ENCODE data around the gene SERPINB1.

The SERPINB1 gene

DNA sequence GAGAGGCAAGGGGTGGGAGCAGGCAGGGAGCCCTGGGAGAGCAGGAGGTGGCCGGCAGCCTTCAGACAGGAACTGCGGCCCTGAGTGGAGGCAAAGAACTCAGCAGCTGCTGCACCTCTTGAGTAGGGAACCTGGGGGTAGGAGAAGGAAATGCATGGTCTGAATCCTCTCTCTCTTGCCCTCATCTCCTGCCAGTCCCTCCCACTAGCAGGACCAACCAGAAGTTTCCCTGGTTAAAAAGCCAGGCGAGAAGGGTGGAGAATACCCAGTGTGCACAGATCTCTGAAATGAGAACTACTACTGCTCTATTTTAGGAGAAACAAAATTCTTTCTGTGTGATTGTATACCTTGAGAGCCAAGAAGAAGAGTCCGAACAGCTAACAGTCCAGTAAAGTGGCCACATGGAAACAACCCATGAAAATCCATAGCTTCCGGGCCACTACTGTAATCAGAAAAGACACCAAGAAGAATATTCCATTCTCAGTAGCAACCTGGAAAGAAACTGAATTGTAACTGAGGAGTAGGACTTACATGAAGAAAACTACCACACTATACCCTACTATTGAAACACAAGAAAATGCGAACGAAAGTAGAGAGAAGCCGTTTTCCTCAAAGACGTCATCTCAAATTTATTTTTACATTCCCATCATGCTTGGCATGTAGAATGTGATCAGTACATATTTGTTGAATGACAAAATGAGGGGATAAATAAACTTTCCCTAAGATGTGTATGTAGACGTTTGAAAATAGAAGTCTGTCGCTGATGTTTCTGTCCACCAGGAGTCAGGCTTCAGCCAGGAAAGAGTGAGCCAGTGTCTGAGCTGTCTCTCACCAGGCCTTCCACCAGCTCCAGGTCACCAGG, 50.8 kb downstream of the SERPINB1 start:
- DNase-seq, result peak; percentile 79

DNA sequence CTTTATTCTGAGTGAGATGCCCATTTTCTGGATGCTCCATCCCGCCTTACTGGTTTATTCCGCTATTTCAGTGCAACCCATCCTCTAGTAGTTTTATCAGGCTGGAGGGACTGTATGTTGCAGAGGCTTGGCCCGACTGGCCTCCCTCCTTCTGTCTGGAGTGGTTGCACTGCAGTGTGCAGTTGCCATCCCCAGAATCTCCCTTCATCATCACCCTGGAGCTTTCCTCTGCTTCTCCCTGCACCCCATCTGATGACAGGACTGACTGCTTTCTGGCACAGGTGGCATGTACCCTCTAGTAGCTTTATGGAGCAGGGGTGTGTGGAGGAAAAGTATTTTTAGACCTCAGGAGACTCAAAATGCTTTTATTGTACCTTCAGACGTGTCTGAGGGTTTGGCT, 55.4 kb downstream of the SERPINB1 start:
- DNase-seq, result no peak

DNA sequence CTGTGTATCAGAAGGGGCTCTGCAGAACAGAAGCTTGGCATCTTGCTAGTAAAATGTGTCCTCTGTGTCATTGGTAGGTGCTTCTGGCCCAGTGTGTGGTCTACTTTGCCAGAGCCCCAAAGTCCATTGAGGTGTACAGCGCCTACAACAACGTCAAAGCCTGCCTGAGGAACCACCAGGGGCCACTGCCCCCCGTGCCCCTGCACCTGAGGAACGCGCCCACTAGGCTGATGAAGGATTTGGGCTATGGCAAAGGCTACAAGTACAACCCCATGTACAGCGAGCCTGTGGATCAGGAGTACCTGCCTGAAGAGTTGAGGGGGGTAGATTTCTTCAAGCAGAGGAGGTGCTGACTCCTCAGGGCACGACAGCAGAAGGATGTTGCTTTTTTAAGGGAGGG, 56.7 kb downstream of the SERPINB1 start:
- DNase-seq, result no peak

DNA sequence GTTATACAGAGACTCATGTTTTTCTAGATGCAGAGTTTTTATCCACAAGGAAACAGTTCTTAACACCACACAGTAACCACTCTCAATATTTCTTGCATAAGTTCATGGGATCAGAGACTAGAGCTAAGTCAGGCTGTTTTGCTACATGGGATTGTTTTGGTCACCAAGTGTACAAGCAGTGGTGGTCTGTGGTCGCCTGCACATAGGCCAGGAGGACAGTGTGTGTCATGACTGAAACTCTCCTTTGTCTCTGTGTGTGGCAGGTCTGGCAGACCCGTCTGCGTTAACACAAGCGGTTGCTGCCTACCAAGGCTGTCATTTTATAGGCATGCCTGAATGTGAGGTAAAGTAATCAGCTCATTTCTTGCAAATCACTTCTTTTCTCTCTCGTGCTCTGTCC, 57.6 kb downstream of the SERPINB1 start:
- DNase-seq, result no peak

DNA sequence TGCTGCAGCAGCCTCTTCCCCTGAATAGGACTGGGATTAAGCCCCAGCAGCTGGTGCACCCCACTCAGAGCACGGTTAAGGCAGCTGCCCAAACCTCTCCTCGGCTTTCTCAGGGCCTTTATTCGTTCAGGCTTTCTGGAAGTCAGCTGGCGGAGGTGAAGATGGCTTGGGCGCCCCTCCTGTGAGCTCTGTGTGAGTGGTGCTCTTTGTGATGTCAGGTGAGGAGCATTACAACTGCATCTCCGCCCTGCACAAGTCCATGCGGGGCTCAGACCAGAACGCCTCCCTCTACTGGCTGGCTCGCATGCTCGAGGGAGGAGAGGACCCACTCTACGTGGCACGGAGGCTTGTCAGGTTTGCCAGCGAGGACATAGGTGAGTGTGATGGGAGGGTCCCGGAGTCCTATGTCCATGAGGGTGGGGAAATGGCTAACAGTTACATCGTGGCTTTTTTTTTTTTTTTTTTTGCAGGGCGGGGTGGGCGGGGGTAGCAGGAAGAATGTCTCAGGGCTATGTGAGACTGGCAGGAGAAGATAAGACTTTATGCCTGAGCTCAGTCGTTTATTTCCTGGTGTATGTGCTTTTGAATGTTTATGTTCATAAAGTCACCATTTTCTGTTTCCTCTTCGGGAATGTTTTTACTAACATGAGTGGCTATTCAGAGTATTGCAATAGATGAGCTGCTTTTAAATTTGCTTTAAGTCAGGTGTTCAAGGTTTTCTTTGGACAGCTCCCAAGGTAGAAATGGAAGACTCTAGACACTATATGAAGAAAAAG, 58.3 kb downstream of the SERPINB1 start:
- DNase-seq, result no peak

DNA sequence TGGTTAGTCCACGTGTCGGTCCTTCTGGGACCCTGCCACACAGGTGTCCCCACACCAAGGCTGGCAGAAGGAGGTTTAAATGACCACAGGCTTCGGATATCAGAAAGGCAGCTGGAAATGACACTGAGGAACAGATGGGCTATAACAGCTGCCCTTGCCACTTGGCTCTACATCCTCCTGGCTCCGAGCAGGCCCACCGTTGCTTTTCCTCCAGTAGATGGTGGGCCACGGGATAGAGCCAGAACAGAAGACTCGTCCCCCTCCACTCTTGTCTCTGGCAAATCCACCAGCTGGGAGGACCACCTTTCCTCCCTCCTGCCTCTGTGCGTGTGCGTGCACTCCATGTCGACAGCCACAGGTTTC, 58.9 kb downstream of the SERPINB1 start:
- no peak for DNase-seq

DNA sequence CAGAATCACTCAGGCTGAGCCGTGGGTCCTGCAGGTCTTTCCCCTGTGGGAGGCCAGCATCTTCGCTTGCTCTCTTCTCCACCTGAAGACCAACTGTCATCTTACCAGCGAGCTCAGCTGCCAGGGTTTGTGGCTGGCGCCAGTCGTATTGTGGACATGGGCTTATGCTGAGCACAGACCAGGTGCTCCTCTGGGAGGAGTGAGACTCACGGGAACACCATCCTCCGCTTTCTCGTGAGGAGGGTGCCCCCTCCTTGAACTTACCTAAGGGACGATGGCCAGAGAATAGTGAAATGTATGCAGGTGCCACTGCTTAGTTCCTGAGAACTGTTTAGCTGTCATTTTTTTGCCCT, 59.3 kb downstream of the SERPINB1 start:
- no peak for DNase-seq

Data from activated CD4-positive, alpha-beta T cell treated with anti-CD3 and anti-CD28 coated beads, Interleukin-2, Interleukin-6, amounts not matched to agents 100 ng/mL and 50 ng/mL, durations not matched to agents 16 hours and 8 hours (primary cell).